GM18861 (cell line): Measurements from ENCODE around the gene CCDC85C.

Experiments
- ATAC-seq: cut with Tn5 transposase; IDR thresholded peaks from one replicate; pipeline ENCODE4 v1.9.1; 2021; ENCODE audit not compliant: unreplicated experiment

Gene CCDC85C

DNA sequence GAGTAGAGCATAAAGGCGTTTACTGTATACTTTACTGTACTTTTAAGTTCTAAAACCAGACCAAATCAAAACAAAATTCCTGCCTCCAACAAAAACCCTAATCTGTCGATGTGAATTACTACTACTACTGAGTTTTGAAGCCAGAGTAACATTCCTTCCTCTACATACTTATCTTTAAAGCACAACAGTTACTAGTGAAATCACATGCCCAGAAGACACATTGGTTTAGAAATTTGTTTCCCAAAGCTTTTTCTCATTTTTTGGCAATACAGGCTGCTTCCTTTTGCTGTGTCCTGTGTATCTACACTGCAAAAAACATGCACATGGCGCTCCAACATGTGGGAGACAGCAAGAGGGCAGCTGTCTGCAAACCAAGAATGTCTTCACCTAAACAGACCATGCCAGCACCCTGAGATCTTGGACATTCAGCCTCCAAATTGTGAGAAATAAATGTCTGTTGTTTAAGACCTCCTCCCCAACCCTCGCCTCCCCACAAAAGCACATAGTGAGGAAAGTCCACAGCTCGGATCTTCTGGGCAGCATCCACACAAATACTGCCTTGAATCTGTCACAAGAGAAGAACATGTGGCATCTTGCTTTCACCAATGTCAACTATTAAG lies 144.4 kb downstream of the CCDC85C start:
- no peak for ATAC-seq

DNA sequence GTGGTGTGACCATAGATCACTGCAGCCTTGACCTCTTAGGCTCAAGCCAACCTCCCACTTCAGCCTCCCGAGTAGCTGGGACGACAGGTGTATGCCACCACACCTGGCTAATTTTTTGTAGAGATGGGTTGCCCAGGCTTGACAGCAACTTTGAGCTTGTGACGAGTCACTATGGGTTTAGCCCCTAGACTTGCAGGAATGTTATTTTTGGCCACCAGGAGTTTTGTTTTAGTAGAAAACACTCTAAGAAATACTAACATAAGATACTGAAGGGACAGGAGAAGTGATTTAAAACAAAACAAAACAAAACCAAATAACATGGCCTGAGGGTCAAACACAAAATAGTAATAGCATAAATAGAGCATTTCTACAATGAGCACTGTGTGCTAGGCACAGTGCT lies 149.8 kb downstream of the CCDC85C start:
- no peak for ATAC-seq

DNA sequence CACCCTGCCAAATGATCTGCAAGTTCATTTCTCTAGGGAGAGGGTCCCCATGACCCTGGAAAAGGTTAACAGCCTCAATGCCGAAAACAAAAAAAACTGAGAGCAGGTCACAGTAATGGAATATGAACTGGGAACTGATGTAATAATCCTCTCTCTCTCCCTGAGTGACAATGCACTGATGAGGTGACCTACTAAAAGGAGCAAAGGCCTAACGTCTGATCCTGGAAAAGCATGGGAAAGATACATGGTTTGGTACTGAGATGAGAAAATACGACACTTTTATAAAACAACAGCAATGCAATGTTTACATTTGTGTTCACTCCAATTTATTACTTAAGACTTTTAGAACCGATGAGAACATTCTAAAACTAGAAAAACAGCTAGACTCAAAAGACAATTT lies 151.0 kb downstream of the CCDC85C start:
- ATAC-seq: no peak

DNA sequence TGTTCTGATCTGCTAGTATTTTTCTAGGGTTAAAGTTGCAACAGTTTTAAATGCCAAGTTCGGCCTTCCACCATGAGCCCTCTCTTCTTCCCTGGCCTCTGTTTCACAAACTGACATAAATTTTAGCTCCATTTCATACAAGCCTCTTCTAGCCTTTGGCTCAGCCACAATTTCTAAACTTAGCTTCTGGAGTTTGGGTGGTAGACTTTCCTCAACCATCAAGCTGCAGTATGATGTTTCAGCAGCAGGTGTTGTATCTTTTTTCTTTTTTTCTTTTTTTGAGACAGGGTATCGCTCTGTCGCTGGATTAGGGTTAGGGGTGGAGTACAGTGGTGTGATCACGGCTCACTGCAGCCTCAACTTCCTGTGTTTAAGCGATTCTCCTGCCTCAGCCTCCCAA lies 152.8 kb downstream of the CCDC85C start:
- no peak for ATAC-seq

DNA sequence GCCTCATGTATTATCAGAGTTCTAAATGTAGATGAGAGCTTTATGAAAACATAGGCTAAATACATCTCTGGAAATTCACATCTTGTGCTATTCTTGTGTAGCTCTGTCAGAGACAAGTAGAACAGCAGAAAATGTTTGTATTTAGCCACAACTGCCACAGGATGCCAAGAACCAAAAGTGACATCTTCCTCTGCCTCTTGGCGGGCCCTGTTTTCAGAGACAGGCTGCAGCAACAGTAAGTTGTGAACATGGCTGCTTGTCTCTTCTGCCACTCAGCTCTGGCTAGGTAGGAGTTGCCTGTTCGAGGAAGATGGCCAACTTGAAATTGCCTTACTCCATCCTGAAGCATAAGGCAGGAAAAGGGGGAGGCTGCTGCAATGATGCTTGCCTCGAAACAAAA lies 153.7 kb downstream of the CCDC85C start:
- no peak for ATAC-seq
